Measurements from ENCODE around the gene OAS3. TPM values are rescaled to one million over a fixed set of nuclear protein-coding genes. Genes with fewer than 3 reads are reported as not detected.

The OAS3 gene
- polyA plus RNA-seq, 3 donors from 2014 or later, result 2.2 to 16.7 (median 9.0) TPM

DNA sequence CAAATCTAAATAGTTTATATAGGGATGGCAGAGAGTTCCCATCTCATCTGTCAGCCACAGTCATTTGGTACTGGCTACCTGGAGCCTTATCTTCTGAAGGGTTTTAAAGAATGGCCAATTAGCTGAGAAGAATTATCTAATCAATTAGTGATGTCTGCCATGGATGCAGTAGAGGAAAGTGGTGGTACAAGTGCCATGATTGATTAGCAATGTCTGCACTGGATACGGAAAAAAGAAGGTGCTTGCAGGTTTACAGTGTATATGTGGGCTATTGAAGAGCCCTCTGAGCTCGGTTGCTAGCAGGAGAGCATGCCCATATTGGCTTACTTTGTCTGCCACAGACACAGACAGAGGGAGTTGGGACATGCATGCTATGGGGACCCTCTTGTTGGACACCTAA, 32.1 kb downstream of the OAS3 start:
- no peak for DNase-seq
- no peaks in the 10 kb centered on the region for H3K4me1 Mint-ChIP-seq
- peak overlapping the region in 1 of 6 donors; percentile 53 for H3K27ac Mint-ChIP-seq
- H3K9me3 Mint-ChIP-seq, result no peaks in the 10 kb centered on the region
- H3K27me3 Mint-ChIP-seq (ENCODE audit: low read depth in 3 of 3), result peaks cover 0 to 3% (median 0%) of the 10 kb centered on the region in 3 donors
- peaks cover 5 to 29% (median 22%) of the 10 kb centered on the region in 3 donors for H3K36me3 Mint-ChIP-seq
- no peak overlapping the region for H3K4me3 Mint-ChIP-seq

DNA sequence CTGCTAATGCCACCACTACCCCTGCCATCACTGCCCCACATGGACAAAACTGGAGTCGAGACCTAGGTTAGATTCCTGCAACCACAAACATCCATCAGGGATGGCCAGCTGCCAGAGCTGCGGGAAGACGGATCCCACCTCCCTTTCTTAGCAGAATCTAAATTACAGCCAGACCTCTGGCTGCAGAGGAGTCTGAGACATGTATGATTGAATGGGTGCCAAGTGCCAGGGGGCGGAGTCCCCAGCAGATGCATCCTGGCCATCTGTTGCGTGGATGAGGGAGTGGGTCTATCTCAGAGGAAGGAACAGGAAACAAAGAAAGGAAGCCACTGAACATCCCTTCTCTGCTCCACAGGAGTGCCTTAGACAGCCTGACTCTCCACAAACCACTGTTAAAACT, 33.0 kb downstream of the OAS3 start:
- Mint-ChIP-seq H3K36me3 (peaks cover 3 to 27% (median 21%) of the 10 kb centered on the region in 3 donors), H3K27ac (no peak overlapping the region), H3K4me1 (no peaks in the 10 kb centered on the region), H3K27me3 (ENCODE audit: low read depth in 3 of 3) (peaks cover 0 to 3% (median 0%) of the 10 kb centered on the region in 3 donors), H3K4me3 (no peak overlapping the region), H3K9me3 (no peaks in the 10 kb centered on the region)
- no peak for DNase-seq

DNA sequence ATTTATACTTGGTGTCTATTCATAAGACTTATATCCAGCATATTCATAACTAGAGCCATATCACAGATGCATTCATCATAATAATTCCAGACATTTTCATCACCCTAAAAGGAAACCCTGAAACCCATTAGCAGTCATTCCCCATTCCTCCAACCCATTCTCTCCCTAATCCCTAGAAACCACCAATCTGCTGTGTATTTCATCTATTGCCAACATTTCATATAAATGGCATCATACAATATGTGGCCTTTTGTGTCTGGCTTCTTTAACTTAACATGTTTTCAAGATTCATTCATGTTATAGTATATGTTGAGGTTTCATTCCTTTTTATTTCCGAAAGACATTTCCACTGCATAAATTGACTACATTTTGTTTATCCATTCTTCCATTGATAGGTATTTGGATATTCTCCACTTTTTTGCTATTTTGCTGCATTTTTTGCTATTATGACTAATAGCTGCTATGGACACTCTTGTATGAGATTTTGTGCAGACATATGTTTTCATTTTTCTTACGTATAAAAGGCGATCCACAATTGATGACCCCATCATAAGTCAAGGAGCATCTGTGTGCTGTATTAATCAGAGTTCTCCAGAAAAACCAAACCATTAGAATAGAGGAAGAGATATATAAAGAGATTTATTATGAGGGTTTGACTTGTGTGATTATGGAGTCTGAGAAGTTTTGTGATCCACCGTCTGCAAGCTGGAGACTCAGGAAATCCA, 34.9 kb downstream of the OAS3 start:
- Mint-ChIP-seq H3K36me3 (peaks cover 0 to 19% (median 8%) of the 10 kb centered on the region in 3 donors), H3K9me3 (no peaks in the 10 kb centered on the region), H3K27ac (peak overlapping the region in 1 of 6 donors; percentile 1), H3K4me1 (peaks cover 9 to 12% of the 10 kb centered on the region in 2 donors), H3K4me3 (no peak overlapping the region), H3K27me3 (ENCODE audit: low read depth in 3 of 3) (peaks cover 0 to 2% (median 0%) of the 10 kb centered on the region in 3 donors)
- no peak for DNase-seq

DNA sequence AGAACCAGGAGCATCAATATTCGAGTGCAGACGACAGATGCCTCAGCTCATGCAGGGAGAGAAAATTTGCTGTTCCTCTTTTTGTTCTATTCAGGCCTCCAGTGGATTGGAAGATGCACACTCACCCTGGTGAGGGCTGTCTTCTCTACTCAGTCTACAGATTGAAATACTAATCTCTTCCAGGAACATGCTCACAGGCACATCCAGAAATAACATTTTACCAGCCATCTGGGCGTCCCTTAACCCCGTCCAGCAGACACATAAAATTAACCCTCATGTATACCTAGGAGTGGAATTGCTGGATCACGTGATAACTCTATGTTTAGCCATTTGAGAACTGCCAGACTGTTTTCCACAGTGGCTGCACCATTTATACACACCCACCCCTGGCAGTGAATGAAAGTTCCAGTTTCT, 35.6 kb downstream of the OAS3 start:
- no peak for DNase-seq
- Mint-ChIP-seq H3K4me1 (peaks cover 12 to 15% of the 10 kb centered on the region in 2 donors), H3K4me3 (no peak overlapping the region), H3K27me3 (ENCODE audit: low read depth in 3 of 3) (peaks cover 0 to 3% (median 0%) of the 10 kb centered on the region in 3 donors), H3K36me3 (peaks cover 0 to 18% (median 8%) of the 10 kb centered on the region in 3 donors), H3K27ac (peak overlapping the region in 1 of 6 donors; percentile 1), H3K9me3 (no peaks in the 10 kb centered on the region)

DNA sequence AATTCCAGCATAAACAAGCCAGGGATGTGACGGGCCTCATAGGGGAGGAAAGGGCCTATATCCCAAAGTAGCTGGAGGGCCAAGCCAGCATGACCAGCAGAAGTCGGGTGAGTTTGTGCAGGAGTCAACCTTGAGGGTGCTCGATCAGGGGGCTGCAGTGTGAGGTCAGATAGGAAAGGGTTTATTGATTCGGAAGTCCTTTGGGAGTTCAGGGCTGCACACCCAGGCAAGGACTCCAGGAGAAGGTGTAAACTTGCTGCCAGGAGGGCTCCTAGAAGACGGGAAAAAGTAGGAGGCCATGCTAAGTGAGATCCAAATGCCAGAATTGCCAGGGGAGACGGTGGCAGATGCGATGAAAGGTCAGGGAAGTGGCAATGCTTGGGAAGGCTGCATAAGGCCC, 36.6 kb downstream of the OAS3 start:
- DNase-seq, result no peak
- Mint-ChIP-seq H3K9me3 (no peaks in the 10 kb centered on the region), H3K4me1 (peaks cover 21 to 26% of the 10 kb centered on the region in 2 donors), H3K27me3 (ENCODE audit: low read depth in 3 of 3) (peaks cover 0 to 1% (median 0%) of the 10 kb centered on the region in 3 donors), H3K4me3 (no peak overlapping the region), H3K27ac (no peak overlapping the region), H3K36me3 (peaks cover 0 to 16% (median 4%) of the 10 kb centered on the region in 3 donors)

DNA sequence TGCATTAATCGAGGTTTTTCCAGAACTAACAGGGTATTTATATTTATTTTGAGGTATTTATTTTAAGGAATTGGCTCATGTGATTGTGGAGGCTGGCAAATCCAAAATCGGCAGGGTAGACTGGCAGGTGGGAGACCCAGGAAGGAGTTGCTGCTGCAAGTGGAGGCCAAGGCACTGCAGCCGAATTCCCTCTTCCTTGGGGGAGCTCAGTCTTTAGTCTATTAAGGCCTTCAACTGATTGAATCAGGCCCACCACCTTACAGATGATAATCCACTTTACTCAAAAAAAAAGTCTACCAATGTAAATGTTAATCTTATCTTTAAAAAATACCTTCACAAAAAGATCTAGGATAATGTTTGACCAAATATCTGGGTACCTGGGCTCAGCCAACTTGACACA, 38.9 kb downstream of the OAS3 start:
- peaks cover 0 to 19% (median 4%) of the 10 kb centered on the region in 3 donors for H3K36me3 Mint-ChIP-seq
- peaks cover 44 to 48% of the 10 kb centered on the region in 2 donors for H3K4me1 Mint-ChIP-seq
- peaks cover 0 to 1% (median 0%) of the 10 kb centered on the region in 3 donors for H3K27me3 Mint-ChIP-seq (ENCODE audit: low read depth in 3 of 3)
- no peaks in the 10 kb centered on the region for H3K9me3 Mint-ChIP-seq
- peak overlapping the region; percentile 7 to 99 (median 92) for H3K4me3 Mint-ChIP-seq
- no peak for DNase-seq
- H3K27ac Mint-ChIP-seq, result peak overlapping the region; percentile 84 to 100 (median 98)

DNA sequence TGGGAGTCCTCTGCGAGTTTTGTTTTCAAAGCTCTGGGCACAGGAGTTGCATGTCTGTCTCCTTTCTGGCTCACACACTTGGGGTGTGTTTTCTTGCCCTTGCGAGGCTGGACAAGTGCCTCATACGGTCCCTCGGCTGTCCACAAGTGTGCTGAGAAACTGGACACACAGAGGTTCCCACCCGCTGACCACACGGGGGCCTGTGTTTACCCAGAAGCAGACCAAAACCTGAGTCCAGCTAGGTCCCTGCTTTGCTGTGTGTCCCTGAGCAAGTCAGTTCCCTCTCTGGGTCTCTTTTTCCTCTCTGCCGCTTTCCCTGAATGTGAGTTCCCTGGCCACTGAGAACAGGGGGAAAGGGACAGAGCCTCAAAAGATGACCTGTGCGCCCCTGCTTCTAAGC, 39.4 kb downstream of the OAS3 start:
- H3K27ac Mint-ChIP-seq, result peak overlapping the region; percentile 84 to 100 (median 98)
- H3K4me1 Mint-ChIP-seq, result peaks cover 49 to 53% of the 10 kb centered on the region in 2 donors
- DNase-seq, result no peak
- peaks cover 0 to 19% (median 7%) of the 10 kb centered on the region in 3 donors for H3K36me3 Mint-ChIP-seq
- peaks cover 0 to 1% (median 0%) of the 10 kb centered on the region in 3 donors for H3K27me3 Mint-ChIP-seq (ENCODE audit: low read depth in 3 of 3)
- H3K4me3 Mint-ChIP-seq, result peak overlapping the region; percentile 84 to 99 (median 99)
- no peaks in the 10 kb centered on the region for H3K9me3 Mint-ChIP-seq

DNA sequence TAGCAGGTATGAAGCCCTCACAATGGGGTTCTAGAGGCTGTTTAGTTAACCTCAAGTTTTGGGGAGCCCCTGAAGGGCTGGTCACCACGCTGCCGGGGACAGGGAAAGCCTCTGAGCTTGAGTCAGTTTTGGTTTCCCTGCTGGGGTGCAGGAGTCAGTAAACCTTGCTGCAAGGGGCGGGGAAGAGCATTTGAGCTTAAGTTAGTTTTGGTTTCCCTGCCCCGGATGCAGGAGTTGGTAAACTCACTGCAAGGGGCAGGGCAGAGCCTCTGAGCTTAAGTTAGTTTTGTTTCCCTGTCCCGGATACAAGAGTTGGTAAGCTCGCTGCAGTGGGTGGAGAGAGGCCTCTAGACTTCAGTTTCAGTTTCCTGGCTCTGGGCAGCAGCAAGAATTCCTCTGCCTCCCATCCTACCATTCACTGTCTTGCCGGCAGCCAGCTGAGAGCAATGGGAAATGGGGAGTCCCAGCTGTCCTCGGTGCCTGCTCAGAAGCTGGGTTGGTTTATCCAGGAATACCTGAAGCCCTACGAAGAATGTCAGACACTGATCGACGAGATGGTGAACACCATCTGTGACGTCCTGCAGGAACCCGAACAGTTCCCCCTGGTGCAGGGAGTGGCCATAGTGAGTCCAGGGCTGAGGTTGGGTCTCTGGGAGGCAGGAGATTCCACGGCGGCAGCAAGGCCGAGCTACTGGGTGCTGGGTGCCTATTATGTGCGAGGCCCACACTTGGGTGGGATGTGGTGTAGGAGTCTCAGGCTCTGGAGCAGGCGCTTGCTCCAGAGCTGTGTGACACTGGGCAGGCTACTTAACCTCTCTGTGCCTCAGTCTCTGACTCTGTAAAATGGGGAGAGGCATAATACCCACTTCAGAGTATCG, 40.1 kb downstream of the OAS3 start, which contains the start of gene OAS2:
OAS2 (plus strand) TSS at position 357 of the 878 bp plus-strand sequence; CDS start at position 447, 90 bp downstream.
- H3K27me3 Mint-ChIP-seq (ENCODE audit: low read depth in 3 of 3), result peaks cover 0 to 1% (median 0%) of the 10 kb centered on the region in 3 donors
- peaks cover 0 to 15% (median 8%) of the 10 kb centered on the region in 3 donors for H3K36me3 Mint-ChIP-seq
- H3K4me3 Mint-ChIP-seq, result peak within 1 kb of the TSS; percentile 84 to 99 (median 99)
- peaks cover 53 to 61% of the 10 kb centered on the region in 2 donors for H3K4me1 Mint-ChIP-seq
- peak within 1 kb of the TSS; percentile 84 to 100 (median 98) for H3K27ac Mint-ChIP-seq
- no peaks in the 10 kb centered on the region for H3K9me3 Mint-ChIP-seq
- DNase-seq, result peak; percentile 80 to 85 (median 85)

DNA sequence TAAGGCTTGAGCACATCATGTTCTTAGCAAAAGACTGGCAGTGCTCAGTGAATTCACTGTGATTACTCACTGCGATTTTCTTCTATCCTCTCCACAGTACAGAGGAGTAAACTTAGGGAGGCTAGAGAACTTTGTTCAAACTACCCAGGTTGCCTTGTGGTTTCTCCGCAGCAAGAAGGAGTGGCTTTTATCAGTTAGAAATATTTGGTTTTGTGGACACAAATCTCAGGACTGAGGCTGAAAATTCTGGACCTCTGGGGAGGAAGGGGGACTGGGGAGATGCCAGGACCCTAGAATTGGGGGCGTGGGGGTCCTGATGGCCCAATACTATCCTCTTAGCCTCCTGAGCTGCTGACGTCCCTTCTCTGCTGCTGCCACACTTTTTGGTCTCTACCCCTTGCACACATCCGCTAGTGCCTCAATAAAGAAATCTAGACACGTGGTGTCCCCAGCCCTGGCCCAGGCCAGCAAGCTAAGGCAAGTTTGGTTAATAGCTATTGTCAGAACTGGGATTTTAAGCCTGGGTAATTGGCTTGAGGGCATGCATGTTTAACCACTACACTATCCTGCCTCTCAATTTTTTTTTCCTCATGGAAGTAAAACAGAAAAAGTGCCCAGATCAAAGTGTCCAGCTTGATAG, 40.9 kb downstream of the OAS3 start:
- DNase-seq, result peak; percentile 31 to 50 (median 39)
- peaks cover 56 to 68% of the 10 kb centered on the region in 2 donors for H3K4me1 Mint-ChIP-seq
- peak overlapping the region; percentile 84 to 99 (median 99) for H3K4me3 Mint-ChIP-seq
- peaks cover 1 to 19% (median 14%) of the 10 kb centered on the region in 3 donors for H3K36me3 Mint-ChIP-seq
- peaks cover 0 to under 1% (median 0%) of the 10 kb centered on the region in 6 donors for H3K9me3 Mint-ChIP-seq
- peaks cover 0 to 1% (median 0%) of the 10 kb centered on the region in 3 donors for H3K27me3 Mint-ChIP-seq (ENCODE audit: low read depth in 3 of 3)
- peak overlapping the region; percentile 84 to 100 (median 98) for H3K27ac Mint-ChIP-seq

DNA sequence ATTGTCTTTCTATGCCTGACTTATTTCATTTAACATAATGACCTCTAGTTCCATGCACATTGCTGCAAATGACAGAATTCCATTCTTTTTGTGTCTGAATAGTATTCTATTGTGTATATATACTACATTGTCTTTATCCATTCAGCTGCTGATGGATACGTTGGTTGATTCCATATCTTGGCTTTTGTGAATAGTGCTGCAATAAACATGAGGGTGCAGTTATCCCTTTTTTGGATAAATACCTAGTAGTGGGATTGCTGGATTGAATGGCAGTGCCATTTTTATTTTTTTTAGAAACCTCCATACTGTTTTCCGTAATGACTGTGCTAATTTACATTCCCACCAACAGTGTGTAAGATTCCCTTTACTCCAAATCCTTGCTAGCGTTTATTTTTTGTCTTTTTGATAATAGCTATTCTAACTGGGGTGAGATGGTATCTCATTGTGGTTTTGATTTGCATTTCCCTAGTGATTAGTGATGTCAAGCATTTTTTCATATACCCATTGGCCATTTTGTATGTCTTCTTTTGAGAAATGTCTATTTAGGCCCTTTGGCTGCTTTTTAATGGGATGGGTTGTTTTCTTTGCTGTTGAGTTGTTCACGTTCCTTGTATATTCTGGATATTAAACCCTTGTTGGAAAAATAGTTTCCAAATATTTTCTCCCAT, 42.4 kb downstream of the OAS3 start:
- Mint-ChIP-seq H3K27ac (peak overlapping the region; percentile 68 to 100 (median 98)), H3K4me3 (peak overlapping the region; percentile 84 to 99 (median 99)), H3K4me1 (peaks cover 66 to 83% of the 10 kb centered on the region in 2 donors), H3K27me3 (ENCODE audit: low read depth in 3 of 3) (peaks cover 0 to 1% (median 0%) of the 10 kb centered on the region in 3 donors), H3K36me3 (peaks cover 14 to 33% (median 29%) of the 10 kb centered on the region in 3 donors), H3K9me3 (peaks cover 0 to 14% (median 5%) of the 10 kb centered on the region in 6 donors)
- DNase-seq, result peak; percentile 25 to 42 (median 39)

DNA sequence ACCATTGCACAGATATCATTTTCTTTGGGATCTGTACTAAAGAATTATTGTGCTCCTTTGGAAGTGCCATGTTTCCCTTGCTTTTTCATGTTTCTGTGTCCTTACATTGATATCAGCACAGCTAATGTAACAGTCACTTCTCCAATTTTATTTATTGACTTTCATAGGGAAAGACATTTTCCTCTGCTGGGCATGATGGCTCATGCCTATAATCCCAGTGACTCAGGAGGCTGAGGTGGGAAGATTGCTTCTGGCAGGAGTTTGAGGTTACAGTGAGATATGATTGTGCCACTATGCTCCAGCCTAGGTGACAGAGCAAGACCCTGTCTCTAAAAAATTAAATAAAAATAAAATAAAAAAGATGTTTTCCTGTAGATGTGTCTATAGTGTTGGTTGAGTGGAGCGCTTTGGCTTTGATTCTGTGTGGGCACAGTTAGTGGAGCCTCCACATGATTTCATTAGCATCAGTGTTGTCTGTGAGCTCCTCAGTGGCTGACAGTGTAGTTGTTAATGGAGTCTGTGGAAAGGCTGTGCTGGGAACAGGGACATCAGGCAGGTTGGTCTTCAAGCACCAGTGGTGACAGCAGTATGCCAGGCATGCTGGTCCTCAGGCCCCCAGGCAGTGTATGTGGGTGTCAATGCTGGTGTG, 47.5 kb downstream of the OAS3 start:
- H3K9me3 Mint-ChIP-seq, result peaks cover 0 to 14% (median 5%) of the 10 kb centered on the region in 6 donors
- H3K27me3 Mint-ChIP-seq (ENCODE audit: low read depth in 3 of 3), result peaks cover 0 to 2% (median 0%) of the 10 kb centered on the region in 3 donors
- H3K27ac Mint-ChIP-seq, result peak overlapping the region in 4 of 6 donors; percentile 21 to 67 (median 46)
- H3K4me1 Mint-ChIP-seq, result peaks cover 45 to 81% of the 10 kb centered on the region in 2 donors
- no peak overlapping the region for H3K4me3 Mint-ChIP-seq
- H3K36me3 Mint-ChIP-seq, result peaks cover 32 to 66% (median 51%) of the 10 kb centered on the region in 3 donors
- no peak for DNase-seq

DNA sequence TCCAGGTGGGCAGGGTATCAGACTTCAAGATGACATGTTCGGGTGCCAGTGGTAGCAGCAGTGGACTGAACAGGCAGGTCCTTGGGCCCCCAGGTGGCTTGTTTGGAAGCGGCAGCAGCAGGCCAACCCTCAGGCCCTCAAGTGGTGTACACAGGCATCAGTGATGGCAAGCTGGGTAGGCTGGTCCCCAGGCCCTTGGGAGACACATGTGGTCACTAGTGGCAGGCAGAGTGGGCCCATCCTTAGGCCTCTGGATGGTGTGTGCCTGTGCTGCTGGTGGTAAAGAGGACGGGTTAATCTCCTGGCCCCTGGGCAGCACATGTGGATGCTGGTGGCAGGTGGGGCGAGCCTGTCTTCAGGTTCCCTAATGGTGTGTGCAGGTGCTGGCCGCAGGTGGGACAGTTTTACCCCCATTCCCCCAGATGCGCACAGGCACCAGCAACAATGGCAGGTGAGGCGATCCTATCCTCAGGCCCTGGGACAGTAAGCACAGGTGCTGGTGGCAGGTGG, 48.1 kb downstream of the OAS3 start:
- Mint-ChIP-seq H3K36me3 (peaks cover 38 to 72% (median 57%) of the 10 kb centered on the region in 3 donors), H3K4me1 (peaks cover 39 to 76% of the 10 kb centered on the region in 2 donors), H3K4me3 (no peak overlapping the region), H3K9me3 (peaks cover 0 to 14% (median 5%) of the 10 kb centered on the region in 6 donors), H3K27me3 (ENCODE audit: low read depth in 3 of 3) (peaks cover 0 to 2% (median 2%) of the 10 kb centered on the region in 3 donors), H3K27ac (peak overlapping the region in 4 of 6 donors; percentile 21 to 67 (median 46))
- DNase-seq, result no peak
